Ovary (tissue), 3 donors: ENCODE measurements around the gene HPSE2.

Experiments used
- POLR2A ChIP-seq: fragments of 450-650 bp; IDR thresholded peaks from one replicate; pipeline ENCODE4 v1.6.1; 2017; ENCODE audit warnings: antibody characterized with exemption, mild to moderate bottlenecking, moderate library complexity
- TF ChIP-seq, protein P1 (sequence below), 3 donors: fragments of 450-650 bp in 2 of 3; fragments of 200-600 bp in 1 of 3; IDR thresholded peaks; one replicate each; pipeline versions ENCODE4 v1.5.1 to v1.8.0; 2016 to 2022; ENCODE audit warnings: antibody characterized with exemption in 3 of 3, mild to moderate bottlenecking in 1 of 3
- donor health status: DM: no; HTN: no; CAD: no.

DNA sequence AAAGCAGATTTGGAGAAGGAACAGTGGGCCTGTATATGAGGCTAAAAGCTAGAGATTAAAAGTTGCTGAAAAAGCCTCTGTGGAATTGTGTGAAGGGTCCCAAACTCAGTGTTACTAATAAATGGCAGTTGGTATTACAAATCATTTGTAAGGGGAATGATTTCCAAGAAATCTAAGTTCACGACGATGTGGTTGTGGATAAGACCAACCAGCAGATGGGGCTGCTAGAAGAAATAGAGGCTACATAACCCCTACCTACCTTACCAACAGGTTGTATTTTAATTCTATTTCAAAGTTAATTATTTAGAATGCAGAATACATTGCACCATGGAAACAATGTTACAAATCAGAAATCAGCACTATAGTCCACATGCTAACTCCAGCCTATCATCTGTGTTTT is 377.1 kb downstream of the HPSE2 start:
- TF ChIP-seq POLR2A = no peak
- TF ChIP-seq, protein P1, sequence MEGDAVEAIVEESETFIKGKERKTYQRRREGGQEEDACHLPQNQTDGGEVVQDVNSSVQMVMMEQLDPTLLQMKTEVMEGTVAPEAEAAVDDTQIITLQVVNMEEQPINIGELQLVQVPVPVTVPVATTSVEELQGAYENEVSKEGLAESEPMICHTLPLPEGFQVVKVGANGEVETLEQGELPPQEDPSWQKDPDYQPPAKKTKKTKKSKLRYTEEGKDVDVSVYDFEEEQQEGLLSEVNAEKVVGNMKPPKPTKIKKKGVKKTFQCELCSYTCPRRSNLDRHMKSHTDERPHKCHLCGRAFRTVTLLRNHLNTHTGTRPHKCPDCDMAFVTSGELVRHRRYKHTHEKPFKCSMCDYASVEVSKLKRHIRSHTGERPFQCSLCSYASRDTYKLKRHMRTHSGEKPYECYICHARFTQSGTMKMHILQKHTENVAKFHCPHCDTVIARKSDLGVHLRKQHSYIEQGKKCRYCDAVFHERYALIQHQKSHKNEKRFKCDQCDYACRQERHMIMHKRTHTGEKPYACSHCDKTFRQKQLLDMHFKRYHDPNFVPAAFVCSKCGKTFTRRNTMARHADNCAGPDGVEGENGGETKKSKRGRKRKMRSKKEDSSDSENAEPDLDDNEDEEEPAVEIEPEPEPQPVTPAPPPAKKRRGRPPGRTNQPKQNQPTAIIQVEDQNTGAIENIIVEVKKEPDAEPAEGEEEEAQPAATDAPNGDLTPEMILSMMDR (IDR thresholded peaks at IDR 0.05) = no peak
